SH-SY5Y (cell line): ENCODE measurements around the gene DAB1.

Experiments
- GATA2 ChIP-seq: IDR thresholded peaks from 2 replicates; pipeline ENCODE4 v1.6.1; 2011; ENCODE audit warnings: mild to moderate bottlenecking, low read depth, low read length
- GATA3 ChIP-seq: IDR thresholded peaks from 2 replicates; pipeline ENCODE4 v1.6.1; 2011; ENCODE audit warnings: low read depth, mild to moderate bottlenecking, low read length, moderate library complexity

DNA sequence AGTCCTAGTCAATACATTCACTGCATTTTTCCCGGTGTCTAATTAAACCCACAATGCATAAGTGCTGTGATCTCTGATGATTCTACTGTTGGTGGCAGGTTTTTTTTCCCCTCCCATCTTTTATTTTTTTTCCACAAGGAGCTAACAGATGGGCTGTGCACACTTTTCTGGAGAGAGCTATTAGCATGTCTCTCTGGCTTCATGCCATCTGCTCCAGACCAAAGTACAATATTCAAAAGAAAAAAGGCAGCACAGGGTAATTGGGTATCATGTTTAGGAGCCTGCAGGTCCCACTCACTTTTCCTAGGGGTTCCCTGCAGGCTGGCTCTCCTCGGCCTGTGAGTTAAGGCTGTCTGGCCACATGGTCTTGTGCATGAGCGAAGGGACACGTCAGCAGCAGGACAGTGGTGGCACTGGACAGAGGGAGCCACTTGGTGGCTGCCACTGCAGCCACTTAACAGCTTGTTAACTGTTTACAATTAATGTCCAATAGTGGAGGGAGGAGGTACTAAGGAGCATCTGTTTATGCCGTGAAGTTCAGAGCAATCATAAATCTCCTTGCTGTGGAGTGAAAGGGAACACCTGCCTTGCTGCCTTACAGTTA, 404.5 kb downstream of the DAB1 start:
- TF ChIP-seq GATA2 = no peak
- TF ChIP-seq GATA3 = no peak
